Kidney (tissue), 22 donors: ENCODE data around the gene AP5M1. TPM values are rescaled to one million over a fixed set of nuclear protein-coding genes. Genes with fewer than 3 reads are reported as not detected.

Experiments used
- DNase-seq, 5 donors: peaks; one replicate each; pipeline ENCODE4 v3.0.0-alpha.2; 2013 to 2020
- FAIRE-seq: peaks from 2 replicates; lab custom pipeline; 2012; peaks lifted over from hg19 to GRCh38; lab: Jason Lieb, UNC
- H3K27ac ChIP-seq, 2 donors: one replicate each; pipeline ENCODE4 v1.7.0; 2013; ENCODE audit warnings: low read depth in 2 of 2, low read length in 2 of 2, inconsistent platforms in 1 of 2
- H3K27me3 ChIP-seq: one replicate; pipeline ENCODE4 v1.7.1; 2013; ENCODE audit warnings: low read length, inconsistent platforms; ENCODE audit not compliant: control insufficient read depth, insufficient read depth
- H3K36me3 ChIP-seq, 3 donors: one replicate each; pipeline versions ENCODE4 v1.7.0 to v1.7.1; 2013; ENCODE audit warnings: low read length in 3 of 3, control low read depth in 1 of 3, inconsistent platforms in 1 of 3; ENCODE audit not compliant: insufficient read depth in 3 of 3, control insufficient read depth in 2 of 3
- H3K4me1 ChIP-seq, 3 donors: one replicate each; pipeline versions ENCODE4 v1.7.0 to v1.7.1; 2013; ENCODE audit warnings: low read length in 3 of 3, inconsistent platforms in 1 of 3, low read depth in 1 of 3; ENCODE audit not compliant: control insufficient read depth in 2 of 3, insufficient read depth in 2 of 3
- H3K4me3 ChIP-seq, 3 donors: one replicate each; pipeline versions ENCODE4 v1.7.0 to v1.8.1; 2013; ENCODE audit warnings: low read length in 3 of 3, control low read depth in 1 of 3, inconsistent platforms in 1 of 3
- H3K9ac ChIP-seq, 3 donors: one replicate each; pipeline versions ENCODE4 v1.7.0 to v1.7.1; 2013; ENCODE audit warnings: low read length in 3 of 3, control low read depth in 1 of 3, inconsistent platforms in 1 of 3
- H3K9me3 ChIP-seq, 3 donors: one replicate each; pipeline versions ENCODE4 v1.7.0 to v1.7.1; 2013; ENCODE audit warnings: low read length in 3 of 3, control low read depth in 1 of 3, inconsistent platforms in 1 of 3; ENCODE audit not compliant: control insufficient read depth in 2 of 3, insufficient read depth in 1 of 3
- intact Hi-C: fragments of 100-400 bp; cut with DNase I; formaldehyde crosslinking; loops from one replicate; pipeline ENCODE4 v1.11.1; 2022
- long read RNA-seq, 10 donors: library from polyadenylated mRNA in 1 of 10; unstranded in 1 of 10; transcript quantifications; one replicate each; pipeline ENCODE4 v2.0.0 and lab custom pipeline, GENCODE V29; 2021 to 2026
- polyA plus RNA-seq: library from polyadenylated mRNA; stranded (reverse); fragments of 350-450 nt; fragmentation: Illumina TruSeq; extraction: RNeasy Lipid Tissue Mini Kit (QIAGEN cat#74804); gene quantifications from one replicate; pipeline ENCODE4 v1.2.3, GENCODE V29; 2014; ENCODE audit warnings: low read depth, low replicate concordance; ENCODE audit not compliant: insufficient read depth
- total RNA-seq: library from RNA; stranded (reverse); fragmentation: NEBNext Ultra II Directional; extraction: Animal tissue kit (Norgen Biotek cat#: 25700); gene quantifications from one replicate; pipeline ENCODE4 v1.2.1, GENCODE V29; 2021
- TF ChIP-seq, protein P1 (sequence below): IDR thresholded peaks from 3 replicates; pipeline ENCODE4 v1.5.1; 2012; ENCODE audit warnings: mild to moderate bottlenecking, moderate library complexity, borderline replicate concordance; ENCODE audit not compliant: insufficient read depth; ENCODE audit errors: extremely low read depth
- donor health status: control.
- donor health status: control.
- donor health status: control.
- donor health status: control.
- donor health status: control.
- donor health status: DM: yes; HTN: yes; CAD: no.
- donor health status: Normal renal cell carcinoma (clear cell type).

Gene AP5M1, protein sequence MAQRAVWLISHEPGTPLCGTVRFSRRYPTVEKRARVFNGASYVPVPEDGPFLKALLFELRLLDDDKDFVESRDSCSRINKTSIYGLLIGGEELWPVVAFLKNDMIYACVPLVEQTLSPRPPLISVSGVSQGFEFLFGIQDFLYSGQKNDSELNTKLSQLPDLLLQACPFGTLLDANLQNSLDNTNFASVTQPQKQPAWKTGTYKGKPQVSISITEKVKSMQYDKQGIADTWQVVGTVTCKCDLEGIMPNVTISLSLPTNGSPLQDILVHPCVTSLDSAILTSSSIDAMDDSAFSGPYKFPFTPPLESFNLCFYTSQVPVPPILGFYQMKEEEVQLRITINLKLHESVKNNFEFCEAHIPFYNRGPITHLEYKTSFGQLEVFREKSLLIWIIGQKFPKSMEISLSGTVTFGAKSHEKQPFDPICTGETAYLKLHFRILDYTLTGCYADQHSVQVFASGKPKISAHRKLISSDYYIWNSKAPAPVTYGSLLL
- total RNA-seq (49.4 TPM), polyA plus RNA-seq (18.3 TPM)
- long read RNA-seq, donor 1, full-length matches to known transcripts = 8 of 8 reads
- long read RNA-seq, donor 1, partial matches to known transcripts = 0 of 8 reads
- long read RNA-seq, donor 1, other reads (novel, unspliced or antisense) = 0 of 8 reads
- long read RNA-seq, donor 2, full-length matches to known transcripts = 12 of 12 reads
- long read RNA-seq, donor 2, partial matches to known transcripts = 0 of 12 reads
- long read RNA-seq, donor 2, other reads (novel, unspliced or antisense) = 0 of 12 reads
- long read RNA-seq, donor 3, full-length matches to known transcripts = 20 of 20 reads
- long read RNA-seq, donor 3, partial matches to known transcripts = 0 of 20 reads
- long read RNA-seq, donor 3, other reads (novel, unspliced or antisense) = 0 of 20 reads
- long read RNA-seq, donor 4, full-length matches to known transcripts = 10 of 10 reads
- long read RNA-seq, donor 4, partial matches to known transcripts = 0 of 10 reads
- long read RNA-seq, donor 4, other reads (novel, unspliced or antisense) = 0 of 10 reads
- long read RNA-seq, donor 5 = 0 reads
- long read RNA-seq, donor 6, full-length matches to known transcripts = 18 of 24 reads
- long read RNA-seq, donor 6, partial matches to known transcripts = 6 of 24 reads
- long read RNA-seq, donor 6, other reads (novel, unspliced or antisense) = 0 of 24 reads
- long read RNA-seq, donor 7, full-length matches to known transcripts = 12 of 15 reads
- long read RNA-seq, donor 7, partial matches to known transcripts = 0 of 15 reads
- long read RNA-seq, donor 7, other reads (novel, unspliced or antisense) = 3 of 15 reads
- long read RNA-seq, donor 8, full-length matches to known transcripts = 12 of 17 reads
- long read RNA-seq, donor 8, partial matches to known transcripts = 5 of 17 reads
- long read RNA-seq, donor 8, other reads (novel, unspliced or antisense) = 0 of 17 reads
- long read RNA-seq, donor 9, full-length matches to known transcripts = 6 of 6 reads
- long read RNA-seq, donor 9, partial matches to known transcripts = 0 of 6 reads
- long read RNA-seq, donor 9, other reads (novel, unspliced or antisense) = 0 of 6 reads
- long read RNA-seq, donor 10, full-length matches to known transcripts = 12 of 12 reads
- long read RNA-seq, donor 10, partial matches to known transcripts = 0 of 12 reads
- long read RNA-seq, donor 10, other reads (novel, unspliced or antisense) = 0 of 12 reads

DNA sequence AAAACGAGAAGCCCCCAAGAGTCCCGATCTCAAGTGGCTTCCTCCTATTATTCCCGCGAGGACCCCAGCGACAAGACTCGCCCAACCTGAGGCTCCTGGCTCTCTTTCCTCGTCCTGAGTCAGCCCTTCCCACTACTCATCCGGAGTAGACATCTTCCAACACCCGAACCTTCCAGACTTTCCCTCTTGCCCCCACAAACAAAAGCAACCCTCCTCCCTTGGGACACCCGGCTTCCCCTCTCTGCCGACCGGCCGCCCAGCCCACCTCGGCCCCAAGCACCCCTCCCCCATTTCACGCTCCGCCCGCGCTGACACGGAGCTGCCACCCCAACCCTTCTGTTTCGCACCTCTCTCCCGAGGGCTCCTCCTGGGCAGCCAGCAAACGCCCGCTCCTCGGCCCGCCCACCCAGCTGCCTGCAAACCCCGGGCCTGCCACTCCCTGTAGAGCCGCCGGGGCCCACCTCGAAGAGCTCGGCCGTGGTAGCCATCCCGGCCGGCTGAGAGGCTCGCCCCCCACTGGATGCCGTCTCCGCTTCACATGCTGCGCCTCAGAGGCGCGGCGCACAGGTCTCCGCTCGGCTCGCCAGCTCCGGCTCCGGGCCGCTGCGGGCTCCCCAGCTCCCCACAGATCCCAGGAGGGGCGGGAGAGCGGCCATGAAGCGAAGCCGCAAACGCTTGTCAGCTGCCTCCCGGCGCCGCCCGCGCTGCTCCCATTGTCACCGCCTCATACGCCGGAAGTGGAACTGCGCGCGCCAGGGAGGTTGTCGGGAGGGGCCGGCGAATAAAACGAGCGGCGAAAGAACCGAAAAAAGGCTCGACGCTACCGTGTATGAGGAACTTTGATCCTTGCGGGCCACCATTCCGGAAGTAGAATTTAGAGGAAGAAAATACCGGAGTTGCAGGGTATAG lies at the start of gene AP5M1, which contains the start of gene EXOC5:
Gene AP5M1 (plus strand): TSS at position 811 of the 909 bp plus-strand sequence. CDS start 344 bp downstream, outside the sequence.
Gene EXOC5 (minus strand): TSS at position 745 of the 909 bp plus-strand sequence. CDS start 257 bp downstream, at position 488.
- peak; percentile 66 for FAIRE-seq
- H3K36me3 ChIP-seq = no peaks in the 10 kb centered on the region
- peak; percentile 94 to 98 (median 97) for DNase-seq
- intact Hi-C loops = no loop called here
- no peaks in the 10 kb centered on the region for H3K9me3 ChIP-seq
- H3K27me3 ChIP-seq = no peaks in the 10 kb centered on the region
- peak within 1 kb of the TSS; percentile 83 to 96 (median 92) for H3K9ac ChIP-seq
- H3K27ac ChIP-seq = peak within 1 kb of the TSS; percentile 84 to 94
- TF ChIP-seq, protein P1, sequence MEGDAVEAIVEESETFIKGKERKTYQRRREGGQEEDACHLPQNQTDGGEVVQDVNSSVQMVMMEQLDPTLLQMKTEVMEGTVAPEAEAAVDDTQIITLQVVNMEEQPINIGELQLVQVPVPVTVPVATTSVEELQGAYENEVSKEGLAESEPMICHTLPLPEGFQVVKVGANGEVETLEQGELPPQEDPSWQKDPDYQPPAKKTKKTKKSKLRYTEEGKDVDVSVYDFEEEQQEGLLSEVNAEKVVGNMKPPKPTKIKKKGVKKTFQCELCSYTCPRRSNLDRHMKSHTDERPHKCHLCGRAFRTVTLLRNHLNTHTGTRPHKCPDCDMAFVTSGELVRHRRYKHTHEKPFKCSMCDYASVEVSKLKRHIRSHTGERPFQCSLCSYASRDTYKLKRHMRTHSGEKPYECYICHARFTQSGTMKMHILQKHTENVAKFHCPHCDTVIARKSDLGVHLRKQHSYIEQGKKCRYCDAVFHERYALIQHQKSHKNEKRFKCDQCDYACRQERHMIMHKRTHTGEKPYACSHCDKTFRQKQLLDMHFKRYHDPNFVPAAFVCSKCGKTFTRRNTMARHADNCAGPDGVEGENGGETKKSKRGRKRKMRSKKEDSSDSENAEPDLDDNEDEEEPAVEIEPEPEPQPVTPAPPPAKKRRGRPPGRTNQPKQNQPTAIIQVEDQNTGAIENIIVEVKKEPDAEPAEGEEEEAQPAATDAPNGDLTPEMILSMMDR = no peak
- H3K4me3 ChIP-seq = peak within 1 kb of the TSS; percentile 92 to 100 (median 98)
- peaks cover 0 to 17% (median 11%) of the 10 kb centered on the region in 3 donors for H3K4me1 ChIP-seq

DNA sequence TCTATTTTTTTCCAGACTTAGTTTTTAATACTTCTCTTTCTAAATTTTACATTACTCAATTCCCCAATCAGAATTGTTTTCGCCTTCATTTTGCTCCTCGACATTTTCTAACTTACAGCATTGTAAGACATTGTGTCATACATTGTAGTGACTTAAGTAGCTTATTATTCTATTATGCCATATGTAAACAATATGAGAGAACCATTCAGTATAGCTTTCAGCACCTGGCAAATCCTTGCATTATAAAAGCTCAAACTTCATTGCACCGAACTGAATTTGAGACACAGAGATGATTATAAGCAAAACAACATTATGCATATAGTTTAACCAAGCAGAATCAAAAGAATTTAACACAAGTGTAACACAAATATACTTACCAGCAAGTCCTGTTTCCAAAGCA lies 46.8 kb upstream of the AP5M1 start:
- no peak overlapping the region for H3K9ac ChIP-seq
- intact Hi-C loops = no loop called here
- no peaks in the 10 kb centered on the region for H3K4me1 ChIP-seq
- no peaks in the 10 kb centered on the region for H3K27me3 ChIP-seq
- no peak for FAIRE-seq
- no peak for DNase-seq
- peaks cover 3 to 25% (median 11%) of the 10 kb centered on the region in 3 donors for H3K36me3 ChIP-seq
- no peaks in the 10 kb centered on the region for H3K9me3 ChIP-seq
- TF ChIP-seq, protein P1 = no peak
- no peak overlapping the region for H3K27ac ChIP-seq
- no peak overlapping the region for H3K4me3 ChIP-seq
